H4 (cell line): Measurements from ENCODE around the gene SMIM29. TPM values are rescaled to one million over a fixed set of nuclear protein-coding genes. Genes with fewer than 3 reads are reported as not detected.

Experiments used
- DNase-seq: peaks from one replicate; pipeline ENCODE4 v3.0.0-alpha.2; 2015; ENCODE audit warnings: low spot score
- total RNA-seq: library from RNA; depleted of rRNA; stranded (reverse); fragments of >200 nt; shearing (Covaris generic); gene quantifications from 2 replicates; pipeline ENCODE4 v1.2.3, GENCODE V29; 2014

SMIM29 gene
- total RNA-seq, 1 experiment from 2014 or later: 46.4 TPM

GRCh38 chr6:34226731-34227586 is 21.8 kb downstream of the SMIM29 start:
- no peak for DNase-seq

GRCh38 chr6:34226066-34226465 is 22.7 kb downstream of the SMIM29 start:
- DNase-seq: no peak

DNA sequence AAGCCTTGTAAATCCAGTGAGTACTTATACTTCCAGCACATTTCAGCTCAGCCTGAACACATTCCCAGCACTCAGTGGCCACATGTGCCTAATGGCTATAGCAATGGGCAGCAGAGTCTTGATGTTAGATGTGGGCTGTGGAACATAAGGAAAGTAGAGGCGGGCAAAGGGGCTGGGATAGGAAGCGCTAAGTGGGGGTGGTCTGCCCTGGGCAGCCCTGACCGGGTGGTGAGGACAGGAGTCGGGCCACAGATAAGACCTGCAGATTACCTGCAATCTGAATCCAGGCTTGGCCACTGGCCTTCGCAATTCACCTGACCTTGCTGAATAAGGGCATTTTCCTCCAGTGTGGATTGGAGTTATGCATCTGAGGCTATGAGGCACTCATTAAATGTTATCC is 23.3 kb downstream of the SMIM29 start:
- no peak for DNase-seq

DNA sequence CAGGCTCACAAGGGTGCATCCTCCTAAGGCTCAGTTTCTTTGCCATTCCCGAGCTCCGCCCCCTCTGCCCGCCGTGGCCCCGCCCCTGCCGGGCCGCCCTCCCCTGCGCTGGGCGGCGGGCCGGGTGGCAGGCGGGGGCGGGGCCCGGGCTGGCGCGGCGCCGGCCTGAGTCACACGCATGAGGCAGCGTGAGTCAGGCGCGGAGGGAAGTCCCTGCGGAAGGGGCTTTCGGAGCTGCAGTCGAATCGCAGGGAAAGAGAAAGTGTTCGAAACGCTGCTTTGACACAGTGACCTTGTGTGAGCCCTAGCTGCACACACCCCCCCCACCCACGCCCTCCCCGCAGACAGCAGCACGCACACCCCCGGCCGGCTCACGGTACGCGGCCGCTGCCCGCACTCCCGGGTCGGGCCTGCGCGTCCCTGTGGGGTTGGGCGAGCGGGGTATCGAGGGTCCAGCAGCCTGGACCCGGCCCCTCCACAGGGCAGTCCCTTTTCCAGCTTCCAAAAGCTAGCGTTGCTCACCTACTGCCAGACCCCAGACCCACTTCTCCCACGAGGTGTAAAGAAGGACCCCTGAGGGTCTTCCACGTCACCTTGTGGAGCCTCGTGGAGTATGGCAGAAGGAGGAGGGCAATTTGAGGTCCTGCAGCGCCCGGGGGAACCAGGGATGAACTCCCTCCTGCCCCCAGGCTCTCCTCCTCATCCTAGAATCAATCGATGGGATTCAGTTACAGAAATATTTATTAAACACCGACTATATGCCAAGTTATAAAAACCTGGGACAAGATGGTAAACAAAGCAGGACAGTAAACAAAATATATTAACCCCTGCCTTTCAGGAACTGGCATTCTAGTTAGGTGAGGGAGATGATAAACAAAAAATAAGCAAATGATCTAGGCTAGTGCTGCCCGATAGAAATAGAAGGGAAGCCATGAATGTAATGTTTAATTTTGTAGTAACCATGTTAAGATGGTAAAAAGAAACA is 24.6 kb downstream of the SMIM29 start:
- DNase-seq: peak; percentile 93

DNA sequence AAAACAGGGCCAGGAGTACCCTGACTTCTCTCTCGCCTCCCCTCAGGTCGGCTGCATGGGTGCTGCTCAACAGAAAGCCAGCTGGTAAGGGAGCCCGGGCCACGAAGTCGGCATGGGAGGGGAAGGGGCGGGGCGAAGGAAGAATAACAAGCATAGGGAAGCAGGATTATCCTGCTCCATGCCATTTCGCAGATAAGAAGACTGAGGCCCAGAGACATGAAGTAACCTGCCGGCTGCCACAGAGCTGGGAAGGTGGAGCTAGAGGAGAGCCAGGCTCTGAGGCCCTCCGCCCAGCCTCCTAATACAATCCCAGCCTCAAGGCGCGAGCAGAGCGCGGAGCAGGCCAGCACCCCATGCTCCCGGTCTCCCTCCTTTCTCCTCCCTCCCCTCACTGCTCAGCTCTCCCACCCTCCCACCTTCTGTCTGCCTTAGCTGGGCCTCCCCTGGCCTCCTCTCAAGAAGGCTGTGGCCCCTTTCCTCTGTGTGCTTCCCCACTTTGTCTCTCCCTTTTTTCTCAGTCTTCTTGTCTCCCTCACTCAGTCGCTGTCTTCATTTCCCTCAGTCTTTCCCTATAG is 25.3 kb downstream of the SMIM29 start:
- DNase-seq: no peak

GRCh38 chr6:34218691-34219090 is 30.1 kb downstream of the SMIM29 start:
- DNase-seq: no peak

DNA sequence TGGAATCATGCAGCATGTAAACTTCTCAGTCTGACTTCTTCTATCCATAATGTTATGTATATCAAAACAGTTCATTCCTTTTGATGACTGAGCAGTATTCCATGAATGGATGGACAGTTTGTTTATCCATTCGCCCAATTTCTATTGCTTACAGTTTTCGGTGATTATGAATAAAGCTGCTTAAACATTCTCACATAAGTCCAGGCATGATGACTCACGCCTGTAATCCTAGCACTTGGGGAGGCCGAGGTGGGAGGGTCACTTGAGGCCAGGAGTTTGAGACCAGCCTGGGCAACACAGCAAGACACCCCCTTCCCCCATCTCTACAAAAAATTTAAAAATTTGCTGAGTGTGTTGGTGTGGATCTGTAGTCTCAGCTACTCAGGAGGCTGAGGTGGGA is 35.0 kb downstream of the SMIM29 start:
- DNase-seq: no peak

- DNase-seq: no peak
Measured at GRCh38 chr6:34207695-34208443, 40.9 kb downstream of the SMIM29 start.

DNA sequence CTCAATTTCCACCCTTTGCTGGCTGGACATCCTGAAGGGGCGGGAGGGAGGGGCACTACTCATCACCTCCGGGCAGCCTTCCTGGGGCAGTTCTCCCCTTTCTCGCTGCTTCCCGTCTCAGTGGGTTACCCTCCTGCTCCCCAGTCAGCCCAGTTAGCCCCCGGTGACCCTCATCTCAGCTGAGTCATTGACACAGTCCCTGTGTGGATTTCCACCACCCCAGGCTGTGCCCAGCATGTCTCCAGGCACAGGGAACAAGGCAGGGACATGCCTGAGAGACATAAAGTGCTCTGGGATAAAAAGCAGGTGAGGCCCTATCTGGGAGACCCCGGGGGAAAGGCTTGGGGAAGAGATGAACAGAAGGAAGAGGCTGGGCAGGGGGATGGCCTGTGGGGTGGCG is 42.1 kb downstream of the SMIM29 start:
- no peak for DNase-seq

DNA sequence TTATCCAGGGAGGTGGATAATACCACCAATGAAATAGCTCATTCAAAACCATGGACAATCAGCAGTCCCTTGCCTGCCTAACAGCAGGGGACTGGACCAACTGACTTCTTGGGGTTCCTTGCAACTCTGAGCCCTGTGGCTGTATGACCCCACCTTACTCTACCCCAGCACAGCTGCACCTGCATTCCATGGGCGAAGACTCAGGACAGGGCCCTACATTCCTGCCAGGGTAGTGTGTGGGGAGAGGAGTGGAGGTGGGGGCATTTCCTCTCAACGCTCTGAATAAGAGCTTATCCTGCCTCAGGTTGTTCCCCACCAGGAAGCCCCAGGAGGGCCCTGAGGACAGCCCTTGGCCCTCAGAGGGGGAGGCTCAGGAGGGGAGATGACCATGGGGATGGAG is 42.9 kb downstream of the SMIM29 start:
- no peak for DNase-seq

GRCh38 chr6:34205466-34205865 is 43.3 kb downstream of the SMIM29 start:
- DNase-seq: no peak

DNA sequence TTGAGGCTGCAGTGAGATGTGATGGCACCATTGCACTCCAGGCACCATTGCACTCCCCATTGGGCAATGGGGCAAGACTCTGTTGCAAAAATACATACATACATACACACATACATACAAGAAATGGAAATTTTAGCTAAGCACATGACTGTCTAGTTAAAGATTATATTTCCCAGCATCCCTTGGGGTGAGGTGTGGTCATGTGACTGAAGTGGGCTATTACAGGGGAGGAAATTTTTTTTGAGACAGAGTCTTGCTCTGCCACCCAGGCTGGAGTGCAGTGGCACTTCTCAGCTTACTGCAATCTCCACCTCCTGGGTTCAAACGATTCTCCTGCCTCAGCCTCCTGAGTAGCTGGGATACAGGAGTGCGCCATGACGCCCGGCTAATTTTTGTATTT is 44.1 kb downstream of the SMIM29 start:
- DNase-seq: no peak

DNA sequence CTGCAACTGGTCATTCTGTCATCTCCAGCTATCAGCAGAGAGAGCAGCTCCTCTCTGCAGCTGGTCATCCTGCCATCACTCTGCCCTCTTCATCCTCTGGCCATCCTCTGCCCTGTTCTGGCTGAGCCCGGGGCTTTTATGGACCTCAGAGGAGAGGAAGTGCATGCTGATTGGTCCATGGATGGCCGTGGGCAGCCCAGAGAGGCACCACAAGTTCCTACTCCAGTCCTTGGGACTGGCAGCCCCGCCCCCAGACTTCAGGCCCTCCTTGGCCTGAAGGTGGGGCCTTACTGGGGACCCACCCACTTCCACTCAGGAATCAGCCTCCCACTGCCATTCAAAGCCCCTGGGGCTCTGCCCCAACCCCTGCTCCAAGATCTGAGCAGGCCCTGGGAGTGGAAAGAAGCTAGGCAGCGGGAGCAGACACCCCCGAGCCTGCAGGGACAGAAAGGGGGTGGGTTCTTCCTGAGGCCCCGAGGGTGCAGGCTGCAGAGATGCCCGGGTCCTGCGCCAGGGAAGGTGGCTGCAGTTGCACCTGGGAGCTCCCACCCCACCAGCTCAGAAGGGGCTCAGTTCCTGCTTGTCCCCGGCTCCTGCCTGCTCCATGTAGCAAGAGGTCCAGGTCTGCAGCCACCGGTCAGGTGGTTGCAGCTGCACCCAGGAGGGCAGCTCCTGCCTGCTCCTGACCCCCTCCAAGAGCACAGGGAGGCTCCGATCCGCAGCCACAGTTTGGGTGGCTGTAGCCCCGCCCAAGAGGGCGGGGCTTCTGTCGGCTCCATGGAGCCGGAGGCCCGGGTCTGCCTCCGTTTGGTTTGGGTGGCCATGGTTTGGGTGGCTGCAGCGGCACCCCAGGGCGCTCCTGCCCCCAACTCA is 46.2 kb downstream of the SMIM29 start:
- no peak for DNase-seq

GRCh38 chr6:34201455-34202107 is 47.2 kb downstream of the SMIM29 start:
- DNase-seq: no peak

- no peak for DNase-seq
Measured at GRCh38 chr6:34200340-34200971, 48.4 kb downstream of the SMIM29 start.

DNA sequence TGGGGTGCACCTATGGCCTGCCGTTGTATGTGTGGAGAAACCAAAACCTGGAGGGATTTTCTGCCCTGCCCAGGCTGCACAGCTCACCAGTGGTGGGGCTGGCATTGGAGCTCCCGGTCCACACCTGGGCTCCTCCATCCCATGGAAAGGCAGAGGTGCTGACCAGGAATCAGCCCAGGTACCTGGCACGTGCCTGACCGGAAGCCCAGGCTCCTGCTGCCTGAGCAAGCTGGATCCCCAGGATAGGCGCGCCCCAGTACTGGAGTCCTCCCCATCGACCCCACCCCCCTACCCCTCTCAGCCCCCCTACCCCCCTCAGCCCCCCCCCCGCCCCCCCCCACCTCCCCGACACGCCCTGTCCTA is 52.0 kb downstream of the SMIM29 start:
- peak; percentile 1 for DNase-seq
